HEK293 (cell line): Measurements from ENCODE around the gene YPEL4.

Source experiments
- CTCF ChIA-PET: fragments of 350-600 bp; formaldehyde crosslinking; extraction: SDS; loops from one replicate; lab custom pipeline; 2021; ENCODE audit warnings: antibody characterized with exemption; lab: Yijun Ruan, JAX
- POLR2A ChIA-PET: fragments of 300-600 bp; formaldehyde crosslinking; extraction: SDS; loops from one replicate; lab custom pipeline; 2020; ENCODE audit warnings: antibody characterized with exemption, inconsistent platforms; lab: Yijun Ruan, JAX
- H3K27ac ChIP-seq: fragments of 200-500 bp; sonication (Bioruptor generic); 2 replicates; pipeline ENCODE4 v1.5.1; 2014; ENCODE audit warnings: low read depth, low read length, control low read depth, inconsistent platforms; ENCODE audit errors: extremely low read depth
- H3K36me3 ChIP-seq, 2 experiments: fragments of 200-500 bp in 1 of 2; sonication (Bioruptor generic) in 1 of 2; 1 replicate in 1 of 2; 2 replicates in 1 of 2; pipeline ENCODE4 v1.5.1; 2014 to 2017; ENCODE audit warnings: inconsistent platforms in 2 of 2, low read length in 2 of 2; ENCODE audit not compliant: control insufficient read depth in 2 of 2, insufficient read depth in 1 of 2
- H3K4me1 ChIP-seq: fragments of 200-500 bp; sonication (Bioruptor generic); 2 replicates; pipeline ENCODE4 v1.5.1; 2014; ENCODE audit warnings: mild to moderate bottlenecking, low read length, inconsistent platforms; ENCODE audit not compliant: control insufficient read depth, insufficient read depth
- H3K4me3 ChIP-seq: 2 replicates; pipeline ENCODE4 v1.5.1; 2011; ENCODE audit warnings: low read depth, mild to moderate bottlenecking, control low read depth, low read length, moderate library complexity
- H3K9me3 ChIP-seq: fragments of 200-500 bp; sonication (Bioruptor generic); 2 replicates; pipeline ENCODE4 v1.5.1; 2014; ENCODE audit warnings: low read depth, low read length, inconsistent platforms; ENCODE audit not compliant: control insufficient read depth, insufficient read depth
- AEBP2 ChIP-seq: fragments of 450-650 bp; formaldehyde crosslinking; IDR thresholded peaks from 2 replicates; pipeline ENCODE4 v1.5.1; 2016; ENCODE audit warnings: missing biosample characterization, missing genetic modification characterization, borderline replicate concordance
- GLIS1 ChIP-seq: fragments of 450-650 bp; formaldehyde crosslinking; IDR thresholded peaks from 2 replicates; pipeline ENCODE4 v1.5.1; 2016; ENCODE audit warnings: missing biosample characterization, missing genetic modification characterization
- HOXA7 ChIP-seq: sonication (generic); formaldehyde crosslinking; IDR thresholded peaks from 2 replicates; pipeline ENCODE4 v1.8.1; 2022; ENCODE audit warnings: missing genetic modification reagents, borderline replicate concordance
- PATZ1 ChIP-seq: fragments of 450-650 bp; formaldehyde crosslinking; IDR thresholded peaks from 2 replicates; pipeline ENCODE4 v1.5.1; 2016; ENCODE audit warnings: missing biosample characterization, missing genetic modification characterization
- PRDM10 ChIP-seq: fragments of 450-650 bp; formaldehyde crosslinking; IDR thresholded peaks from 2 replicates; pipeline ENCODE4 v1.5.1; 2016; ENCODE audit warnings: missing biosample characterization, missing genetic modification characterization
- ZEB2 ChIP-seq: fragments of 450-650 bp; formaldehyde crosslinking; IDR thresholded peaks from 2 replicates; pipeline ENCODE4 v1.5.1; 2016; ENCODE audit warnings: missing biosample characterization, missing genetic modification characterization
- ZFP41 ChIP-seq: fragments of 450-650 bp; formaldehyde crosslinking; IDR thresholded peaks from 2 replicates; pipeline ENCODE4 v1.5.1; 2016; ENCODE audit warnings: missing biosample characterization, missing genetic modification characterization, borderline replicate concordance
- ZNF140 ChIP-seq: fragments of 450-650 bp; formaldehyde crosslinking; IDR thresholded peaks from 2 replicates; pipeline ENCODE4 v1.5.1; 2016; ENCODE audit warnings: missing biosample characterization, missing genetic modification characterization
- ZNF335 ChIP-seq: fragments of 450-650 bp; formaldehyde crosslinking; conservative IDR thresholded peaks from 2 replicates; pipeline ENCODE4 v1.5.1; 2016; ENCODE audit warnings: missing biosample characterization, missing genetic modification characterization
- ZNF398 ChIP-seq: fragments of 450-650 bp; formaldehyde crosslinking; IDR thresholded peaks from 2 replicates; pipeline ENCODE4 v1.5.1; 2017; ENCODE audit warnings: missing biosample characterization, missing genetic modification characterization
- ZNF548 ChIP-seq: fragments of 450-650 bp; formaldehyde crosslinking; IDR thresholded peaks from 2 replicates; pipeline ENCODE4 v1.5.1; 2016; ENCODE audit warnings: missing biosample characterization, missing genetic modification characterization

Gene YPEL4

GRCh38 chr11:57650739-57651090, 1.0 kb upstream of the YPEL4 start (continued):
- TF ChIP-seq ZNF140 (tag by site-specific recombination): no peak
- TF ChIP-seq, all 188 proteins: peak for 0

- H3K4me3 ChIP-seq: peak overlapping the region; percentile 42
- TF ChIP-seq HOXA7 (CRISPR knock-in tag) (no peak), ZEB2 (0 out of 2 replicates have a peak, but pooled peaks have one; percentile 10), AEBP2 (tag by site-specific recombination) (no peak), ZNF548 (tag by site-specific recombination) (no peak), PATZ1 (tag by site-specific recombination) (0 out of 2 replicates have a peak, but pooled peaks have one; percentile 33), ZFP41 (tag by site-specific recombination) (no peak), PRDM10 (peak; percentile 98), ZNF335 (tag by site-specific recombination) (0 out of 2 replicates have a peak, but pooled peaks have one; percentile 6), ZNF398 (tag by site-specific recombination) (peak; percentile 29; the same call in 1 of the 2 replicates), GLIS1 (tag by site-specific recombination) (peak; percentile 34)
- TF ChIP-seq, all 188 proteins: peak for 6
- Histone ChIP-seq H3K9me3 (no peaks in the 10 kb centered on the region), H3K36me3 (no peaks in the 10 kb centered on the region), H3K4me1 (0 out of 2 replicates have a peak, but pooled peaks cover 6% of the 10 kb centered on the region), H3K27ac (no peak overlapping the region)
- ChIA-PET CTCF (interaction anchor here (0.5 to 0.9 kb wide), 3 partner anchors 63 to 582 kb away, joined by 3 to 4 read pairs (median 3); no protein-coding TSS in a partner anchor), POLR2A (interaction anchor here (0.8 to 1.2 kb wide), 3 partner anchors 10 to 156 kb away, joined by 3 read pairs; no protein-coding TSS in a partner anchor)
Measured at GRCh38 chr11:57648801-57649735, 644 bp downstream of the YPEL4 start.
